HL-60/S4 treated with phorbol 12-myristate 13-acetate at 8.2 ng/mL for 4 days and 3 days (cell line): Measurements from ENCODE around the gene SPR.

ENCODE experiments used
- in situ Hi-C: fragments of 300-500 bp; cut with MboI; formaldehyde crosslinking; loops from 2 replicates; pipeline ENCODE4 v1.15.0; 2022; ENCODE audit warnings: low sequenced_read_pairs

Gene SPR

DNA sequence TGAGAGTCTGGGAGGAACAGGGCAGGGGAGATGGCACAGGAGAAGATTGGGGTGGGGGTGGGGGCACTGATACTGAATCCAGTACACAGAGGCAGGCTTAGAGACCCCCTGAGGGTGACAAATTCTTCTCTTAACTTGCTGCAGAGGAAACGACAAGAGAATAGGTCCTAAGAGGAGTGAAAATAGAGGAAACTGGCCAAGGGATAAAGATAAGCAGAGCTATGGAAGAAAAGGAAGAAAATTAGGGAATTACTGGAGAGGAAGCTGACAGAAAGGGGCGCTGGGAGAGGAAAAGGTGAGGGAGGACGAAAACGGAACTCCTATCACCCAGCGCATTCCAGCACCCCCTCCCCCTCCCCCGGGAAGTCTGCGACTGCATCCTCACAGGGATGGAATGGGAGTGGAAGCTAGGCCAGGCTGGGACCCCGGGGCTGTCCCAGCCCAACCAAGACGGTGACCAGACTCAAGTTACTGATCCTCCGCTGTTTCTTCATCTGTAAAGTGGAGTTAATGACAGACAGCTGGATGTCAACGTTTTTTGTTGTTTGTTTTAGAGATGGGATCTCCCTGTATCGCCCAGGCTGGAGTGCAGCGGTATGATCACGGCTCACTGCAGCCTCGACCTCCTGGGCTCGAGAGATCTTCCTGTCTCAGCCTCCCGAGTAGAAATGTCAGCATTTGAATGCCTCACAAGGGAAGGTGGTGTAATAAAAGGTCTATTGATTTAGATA, 27.5 kb downstream of the SPR start:
- in situ Hi-C loops, result no loop called here

- in situ Hi-C loops, result no loop called here
These were observed 28.2 kb downstream of the SPR start for GRCh38 chr2:72915320-72915906.

- in situ Hi-C loops, result no loop called here
These were observed 28.9 kb downstream of the SPR start for GRCh38 chr2:72915907-72916742.

DNA sequence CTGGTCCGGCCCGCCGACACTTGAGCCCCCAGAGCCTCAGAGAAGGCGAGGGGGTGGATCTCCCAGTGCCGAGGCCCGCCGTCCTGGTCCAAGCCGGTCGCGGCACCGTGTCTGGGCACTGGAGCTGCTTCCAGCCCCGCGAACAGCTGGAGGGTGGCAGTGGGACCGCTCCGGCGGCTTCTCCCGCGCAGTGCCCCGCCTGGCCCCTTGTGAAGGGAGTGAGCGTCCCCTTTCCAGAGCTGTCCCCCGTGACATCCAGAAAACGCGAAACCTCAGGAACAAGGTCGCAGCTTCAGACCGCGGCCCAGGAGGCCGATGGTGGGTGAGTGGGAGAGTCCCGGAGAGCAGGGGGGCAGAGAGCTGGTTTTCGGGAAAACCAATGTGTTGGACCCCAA, 29.5 kb downstream of the SPR start:
- in situ Hi-C loops, result no loop called here

DNA sequence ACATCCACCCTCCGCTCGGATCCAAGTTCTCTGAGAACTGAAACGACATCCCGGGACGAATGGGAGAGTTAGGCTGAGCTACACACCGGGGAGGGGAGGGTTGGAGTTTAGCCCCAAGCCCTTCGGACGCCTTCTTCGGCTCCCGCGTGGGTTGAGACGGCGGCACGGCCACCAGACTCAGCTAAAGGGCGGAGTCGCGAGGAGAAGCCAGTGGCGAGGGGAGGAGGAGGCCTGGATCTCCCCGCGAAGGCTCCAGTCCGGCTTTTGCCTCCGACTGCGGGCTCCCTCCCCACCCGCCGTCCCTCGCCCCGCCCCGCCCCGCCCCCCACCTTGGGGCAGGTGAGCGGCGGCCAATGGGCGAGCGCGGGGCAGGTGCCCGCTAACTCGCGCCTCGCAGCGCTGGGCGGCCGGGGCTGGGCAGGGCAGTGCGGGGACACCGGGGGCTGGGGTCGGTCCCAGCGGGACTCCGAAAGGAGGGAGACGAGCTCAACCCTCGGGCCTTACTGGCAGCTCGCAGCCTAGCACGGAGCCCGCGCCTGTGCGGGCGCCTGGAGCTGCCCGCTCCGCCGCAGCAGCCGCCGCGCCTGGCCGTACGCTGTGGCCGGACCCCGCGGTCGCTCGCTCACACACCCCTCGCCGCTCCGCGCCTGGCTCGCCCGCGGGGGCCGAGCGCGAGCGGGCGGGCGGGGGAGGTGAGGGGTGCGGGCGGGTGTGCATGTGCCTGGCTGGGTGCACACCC, 30.1 kb downstream of the SPR start, which contains the start of gene EMX1:
Gene EMX1, plus strand, starts transcription at position 382 of the 739 bp plus-strand sequence. Its CDS starts 334 bp downstream, at position 716.
- in situ Hi-C loops, result no loop called here

- in situ Hi-C loops, result no loop called here
These were observed 30.8 kb downstream of the SPR start for GRCh38 chr2:72917877-72918553.

GRCh38 chr2:72919414-72920317, 32.5 kb downstream of the SPR start:
- in situ Hi-C loops, result no loop called here

- in situ Hi-C loops, result no loop called here
These were observed 33.3 kb downstream of the SPR start for GRCh38 chr2:72920318-72921087.

DNA sequence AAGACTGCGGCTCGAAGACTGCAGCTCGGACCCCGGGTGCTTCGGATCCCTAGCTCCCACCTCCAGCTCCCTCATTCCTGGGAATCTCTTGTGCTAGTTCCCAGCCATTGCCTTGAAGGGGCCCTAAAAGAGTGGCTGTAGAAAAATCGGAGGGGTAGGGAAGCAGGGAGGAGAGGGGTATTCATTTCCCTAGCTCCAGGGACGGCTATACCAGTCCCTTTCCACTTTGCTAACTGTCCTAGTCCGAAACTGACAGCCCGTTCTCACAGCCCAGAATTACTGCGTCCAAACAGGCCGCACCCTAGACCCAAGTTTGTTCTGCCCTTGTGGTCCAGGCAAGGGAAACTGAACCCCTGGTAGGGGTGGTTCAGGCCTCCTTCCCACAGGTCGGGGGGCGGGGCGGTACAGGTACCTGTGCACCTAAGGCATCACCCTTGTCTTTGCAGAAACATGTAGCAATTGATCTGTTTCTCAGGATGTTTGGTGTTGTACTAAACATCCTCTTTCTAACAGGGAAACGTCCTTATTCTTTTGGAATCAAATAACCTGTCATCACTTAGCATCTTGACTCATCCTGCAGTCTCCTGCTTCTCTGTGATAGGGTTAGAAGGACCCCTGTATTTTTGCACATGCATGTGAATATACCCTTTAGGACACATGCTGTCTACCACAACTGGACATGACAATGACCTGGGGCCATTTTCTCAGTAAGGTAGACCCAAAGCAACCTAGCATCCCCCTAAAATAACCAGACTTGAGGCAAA, 34.1 kb downstream of the SPR start:
- in situ Hi-C loops, result no loop called here

DNA sequence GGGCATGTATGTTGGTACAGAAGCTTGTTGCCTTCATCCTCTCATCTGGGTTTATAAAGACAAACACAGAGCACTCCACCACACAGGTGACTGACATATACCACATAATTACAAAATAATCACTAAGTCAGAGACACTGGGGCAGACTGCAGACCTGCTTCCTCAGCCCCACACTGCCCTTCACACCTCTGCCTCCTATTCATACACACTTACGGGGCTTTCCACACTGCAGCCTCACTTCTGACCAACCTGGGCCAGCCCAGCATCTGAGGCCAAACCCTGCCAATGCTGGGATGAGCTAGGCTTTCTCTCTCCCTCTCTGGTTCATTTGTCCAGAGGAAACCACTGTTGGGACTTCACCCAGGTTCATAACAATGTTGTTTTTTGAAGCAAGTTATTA, 34.6 kb downstream of the SPR start:
- in situ Hi-C loops, result no loop called here

GRCh38 chr2:72923833-72924352, 36.7 kb downstream of the SPR start:
- in situ Hi-C loops, result no loop called here

DNA sequence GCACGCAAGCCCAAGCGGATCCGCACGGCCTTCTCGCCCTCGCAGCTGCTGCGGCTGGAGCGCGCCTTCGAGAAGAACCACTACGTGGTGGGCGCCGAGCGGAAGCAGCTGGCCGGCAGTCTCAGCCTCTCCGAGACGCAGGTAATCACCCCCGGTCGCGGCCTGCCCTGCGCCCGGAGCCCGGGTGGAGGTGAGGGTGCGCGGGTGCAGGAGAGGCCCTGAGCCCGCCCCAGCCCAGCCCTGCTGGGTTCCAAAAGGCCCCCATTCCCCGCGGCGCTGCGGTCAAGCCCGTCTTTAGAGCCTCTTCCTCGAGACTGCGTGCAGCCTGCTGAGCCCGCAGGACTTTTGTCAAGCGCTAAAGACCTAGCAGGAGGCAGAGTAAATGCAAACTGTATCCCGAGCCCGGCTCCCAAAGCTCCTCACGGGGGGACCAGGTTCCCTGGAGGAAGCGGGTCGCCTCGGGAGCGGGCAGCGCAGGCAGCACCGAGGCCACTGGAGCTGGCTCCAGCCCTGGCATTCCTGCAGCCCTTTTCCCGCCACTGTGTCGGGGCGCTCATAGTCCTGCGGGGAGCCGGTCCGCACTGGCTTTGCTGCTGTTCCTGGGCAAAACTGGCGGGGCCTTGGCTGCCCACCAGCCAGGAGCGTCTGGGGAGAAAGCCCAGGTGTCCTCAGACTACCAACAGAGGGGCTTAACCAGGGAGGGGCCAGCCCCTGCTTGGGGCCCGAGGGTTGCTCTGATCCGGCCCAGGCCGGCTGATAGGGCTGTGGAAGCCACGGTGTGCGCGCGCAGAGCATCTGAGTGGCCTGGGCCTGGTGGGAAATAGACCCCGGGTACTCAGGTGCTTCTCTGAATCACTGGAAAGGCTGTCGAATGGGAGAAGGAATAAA, 37.4 kb downstream of the SPR start:
- in situ Hi-C loops, result no loop called here

DNA sequence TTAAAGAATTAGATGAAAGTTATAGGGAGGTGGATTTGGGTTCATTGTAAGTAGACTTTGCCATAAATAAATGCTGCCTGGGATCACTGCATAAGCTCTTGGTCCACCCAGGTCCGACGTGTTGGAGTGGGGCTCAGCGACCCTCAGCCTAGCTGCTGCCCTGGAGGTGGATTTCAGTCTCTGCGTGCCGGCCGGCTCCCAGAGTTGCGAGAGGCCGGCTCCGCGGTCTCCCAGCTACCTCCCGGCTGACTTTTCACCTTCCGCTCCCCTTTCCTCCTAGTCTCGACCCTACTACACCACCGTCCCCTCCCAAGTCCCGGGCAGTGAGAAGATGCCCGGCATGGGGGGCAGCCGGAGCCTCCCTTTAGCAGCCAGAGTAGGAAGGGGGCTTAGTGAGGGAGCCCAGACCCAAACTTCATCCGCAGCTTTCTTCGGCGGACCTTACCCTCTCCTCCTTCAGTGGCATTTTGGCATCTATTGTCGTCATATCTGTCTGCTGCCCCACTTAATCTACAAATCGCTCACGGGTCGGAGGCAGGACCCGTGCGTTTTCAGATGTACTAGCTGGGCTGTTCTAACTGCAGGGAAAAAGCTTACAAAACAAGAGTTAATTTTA, 38.2 kb downstream of the SPR start:
- in situ Hi-C loops, result no loop called here

GRCh38 chr2:72926368-72926767, 39.2 kb downstream of the SPR start:
- in situ Hi-C loops, result no loop called here

GRCh38 chr2:72926811-72927465, 39.7 kb downstream of the SPR start:
- in situ Hi-C loops, result no loop called here
